A673 (cell line): ENCODE results near the gene CMTM4. TPM values are rescaled to one million over a fixed set of nuclear protein-coding genes. Genes with fewer than 3 reads are reported as not detected.
"Not testable (repeated sequence)": the region's sequence is repeated elsewhere in the genome, so short reads cannot be mapped to it uniquely, and the experiment has no call there.

Experiments used
- BruUV-seq: library from RNA; stranded (reverse); fragments of 400-500 nt; replicated peaks from 2 replicates; lab custom pipeline; 2021; lab: Mats Ljungman, UMichigan
- CTCF ChIA-PET: fragments of 300-600 bp; sonication (Branson Sonifier 250); formaldehyde crosslinking; loops from one replicate; lab custom pipeline; 2022; ENCODE audit warnings: antibody characterized with exemption; lab: Charles Lee
- POLR2A ChIA-PET: fragments of 300-600 bp; sonication (Branson Sonifier 250); formaldehyde crosslinking; loops from one replicate; lab custom pipeline; 2022; ENCODE audit warnings: antibody characterized with exemption; ENCODE audit not compliant: low non-redundant PET; lab: Charles Lee
- DNase-seq: peaks from one replicate; pipeline ENCODE4 v3.0.0-alpha.2; 2015; ENCODE audit warnings: low spot score
- H3K27ac ChIP-seq: fragments of 200-600 bp; sonication (generic); 2 replicates; pipeline ENCODE4 v1.5.1; 2016; ENCODE audit warnings: mixed run types, low read depth, mild to moderate bottlenecking, mixed read lengths, antibody characterized with exemption, low read length; ENCODE audit not compliant: poor library complexity, severe bottlenecking
- H3K27me3 ChIP-seq: fragments of 200-600 bp; sonication (generic); replicated peaks from 2 replicates; pipeline ENCODE4 v1.6.1; 2017; ENCODE audit warnings: mixed run types, low read depth, mild to moderate bottlenecking, mixed read lengths, antibody characterized with exemption, low read length; ENCODE audit not compliant: insufficient read depth, poor library complexity
- H3K36me3 ChIP-seq: fragments of 200-600 bp; sonication (generic); 2 replicates; pipeline ENCODE4 v1.6.1; 2016; ENCODE audit warnings: mixed run types, mild to moderate bottlenecking, mixed read lengths, antibody characterized with exemption, low read length; ENCODE audit not compliant: insufficient read depth, poor library complexity, severe bottlenecking
- H3K4me1 ChIP-seq: fragments of 200-600 bp; sonication (generic); 2 replicates; pipeline ENCODE4 v1.6.1; 2017; ENCODE audit warnings: mixed run types, mild to moderate bottlenecking, mixed read lengths, antibody characterized with exemption, low read length; ENCODE audit not compliant: insufficient read depth, poor library complexity, severe bottlenecking
- H3K4me3 ChIP-seq: fragments of 200-600 bp; sonication (generic); 2 replicates; pipeline ENCODE4 v1.5.1; 2016; ENCODE audit warnings: low read depth, mixed run types, mild to moderate bottlenecking, mixed read lengths, low read length; ENCODE audit not compliant: poor library complexity, severe bottlenecking
- H3K9me3 ChIP-seq: fragments of 200-600 bp; sonication (generic); 2 replicates; pipeline ENCODE4 v1.6.1; 2016; ENCODE audit warnings: mixed run types, low read depth, mild to moderate bottlenecking, mixed read lengths, antibody characterized with exemption, low read length; ENCODE audit not compliant: poor library complexity, severe bottlenecking
- EZH2 ChIP-seq: fragments of 200-600 bp; sonication (generic); IDR thresholded peaks from 2 replicates; pipeline ENCODE4 v1.6.1; 2017; ENCODE audit warnings: borderline replicate concordance, low read depth, mild to moderate bottlenecking, mixed read lengths, antibody characterized with exemption, low read length; ENCODE audit not compliant: poor library complexity, severe bottlenecking
- intact Hi-C: fragments of 100-400 bp; cut with micrococcal nuclease; formaldehyde crosslinking; loops from one replicate; pipeline ENCODE4 v1.10.0; 2022; ENCODE audit not compliant: unreplicated experiment
- total RNA-seq: library from RNA; stranded (reverse); gene quantifications from 2 replicates; pipeline ENCODE4 v1.2.3, GENCODE V29; 2021
- TF ChIP-seq, protein P1 (sequence below): fragments of 300-800, 200-600 bp; sonication (generic); conservative IDR thresholded peaks from 2 replicates; pipeline ENCODE4 v1.5.1; 2017; ENCODE audit warnings: low read depth, mild to moderate bottlenecking, antibody characterized with exemption, low read length, moderate library complexity, mixed read lengths

Gene CMTM4
- total RNA-seq, 1 experiment from 2014 or later, result 30.3 TPM

DNA sequence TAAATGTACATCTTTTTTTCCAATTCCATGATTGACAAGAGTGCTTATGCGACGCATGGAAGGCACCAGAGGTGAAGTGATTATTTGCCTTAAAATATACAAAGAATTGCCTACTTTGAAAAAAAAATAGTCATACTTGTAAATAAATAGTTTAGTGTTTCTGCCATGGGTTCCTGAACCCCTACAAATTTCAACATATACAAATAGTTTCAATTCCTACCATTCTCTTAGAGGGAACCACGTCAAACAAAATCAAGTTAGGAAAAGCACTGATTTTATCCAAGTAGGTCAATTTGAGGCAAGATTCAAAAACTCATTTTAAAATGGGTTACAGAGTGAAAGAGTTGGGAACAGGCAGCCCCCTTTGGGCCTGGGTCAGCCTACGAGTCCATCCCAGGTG lies 80.4 kb downstream of the CMTM4 start:
- no peak for DNase-seq
- no TSS peak for BruUV-seq
- intact Hi-C loops, result no loop called here
- CTCF ChIA-PET, result no interaction called here
- Histone ChIP-seq H3K9me3 (no peaks in the 10 kb centered on the region), H3K36me3 (peaks cover 24% of the 10 kb centered on the region), H3K4me3 (no peak overlapping the region), H3K27ac (no peak overlapping the region), H3K27me3 (no peaks in the 10 kb centered on the region), H3K4me1 (peaks cover 17% of the 10 kb centered on the region)
- POLR2A ChIA-PET, result no interaction called here
- TF ChIP-seq, protein P1, sequence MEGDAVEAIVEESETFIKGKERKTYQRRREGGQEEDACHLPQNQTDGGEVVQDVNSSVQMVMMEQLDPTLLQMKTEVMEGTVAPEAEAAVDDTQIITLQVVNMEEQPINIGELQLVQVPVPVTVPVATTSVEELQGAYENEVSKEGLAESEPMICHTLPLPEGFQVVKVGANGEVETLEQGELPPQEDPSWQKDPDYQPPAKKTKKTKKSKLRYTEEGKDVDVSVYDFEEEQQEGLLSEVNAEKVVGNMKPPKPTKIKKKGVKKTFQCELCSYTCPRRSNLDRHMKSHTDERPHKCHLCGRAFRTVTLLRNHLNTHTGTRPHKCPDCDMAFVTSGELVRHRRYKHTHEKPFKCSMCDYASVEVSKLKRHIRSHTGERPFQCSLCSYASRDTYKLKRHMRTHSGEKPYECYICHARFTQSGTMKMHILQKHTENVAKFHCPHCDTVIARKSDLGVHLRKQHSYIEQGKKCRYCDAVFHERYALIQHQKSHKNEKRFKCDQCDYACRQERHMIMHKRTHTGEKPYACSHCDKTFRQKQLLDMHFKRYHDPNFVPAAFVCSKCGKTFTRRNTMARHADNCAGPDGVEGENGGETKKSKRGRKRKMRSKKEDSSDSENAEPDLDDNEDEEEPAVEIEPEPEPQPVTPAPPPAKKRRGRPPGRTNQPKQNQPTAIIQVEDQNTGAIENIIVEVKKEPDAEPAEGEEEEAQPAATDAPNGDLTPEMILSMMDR, result no peak
- TF ChIP-seq EZH2, result no peak

DNA sequence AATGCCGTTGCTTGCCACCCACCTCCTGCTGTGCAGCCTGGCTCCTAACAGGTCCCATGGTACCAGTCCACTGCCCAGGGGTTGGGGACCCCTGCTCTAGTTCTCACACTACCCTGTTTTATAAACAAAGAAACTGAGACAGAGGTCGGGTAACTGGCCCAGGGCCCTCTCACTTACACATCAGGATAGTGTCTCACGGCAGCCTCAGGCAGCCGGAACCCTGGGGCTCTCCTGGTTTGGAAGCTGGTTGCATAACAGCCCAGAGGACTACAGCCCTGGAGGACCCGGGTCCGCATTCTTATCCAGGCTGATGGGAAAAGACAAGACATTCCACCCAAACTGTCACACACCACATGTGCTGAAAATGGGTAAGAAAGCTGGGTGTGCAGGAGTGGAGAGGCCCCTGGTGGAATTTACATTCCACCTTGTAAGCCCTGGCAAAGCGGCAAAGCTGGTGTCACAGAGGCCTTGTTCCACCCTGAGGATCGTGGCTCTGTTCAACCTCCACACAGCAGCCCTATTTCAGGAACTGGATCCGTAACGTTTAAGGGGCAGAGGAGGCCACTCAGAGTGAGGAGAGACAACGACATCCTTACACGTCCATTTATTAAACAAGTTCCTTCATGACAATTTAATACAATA lies 82.3 kb downstream of the CMTM4 start:
- no TSS peak for BruUV-seq
- no peaks in the 10 kb centered on the region for H3K9me3 ChIP-seq
- no peak overlapping the region for H3K4me3 ChIP-seq
- intact Hi-C loops, result no loop called here
- CTCF ChIA-PET, result no interaction called here
- H3K27ac ChIP-seq, result no peak overlapping the region
- POLR2A ChIA-PET, result no interaction called here
- TF ChIP-seq, protein P1, result no peak
- TF ChIP-seq EZH2, result no peak
- peaks cover 41% of the 10 kb centered on the region for H3K36me3 ChIP-seq
- no peak for DNase-seq
- H3K27me3 ChIP-seq, result no peaks in the 10 kb centered on the region
- H3K4me1 ChIP-seq, result peaks cover 5% of the 10 kb centered on the region

DNA sequence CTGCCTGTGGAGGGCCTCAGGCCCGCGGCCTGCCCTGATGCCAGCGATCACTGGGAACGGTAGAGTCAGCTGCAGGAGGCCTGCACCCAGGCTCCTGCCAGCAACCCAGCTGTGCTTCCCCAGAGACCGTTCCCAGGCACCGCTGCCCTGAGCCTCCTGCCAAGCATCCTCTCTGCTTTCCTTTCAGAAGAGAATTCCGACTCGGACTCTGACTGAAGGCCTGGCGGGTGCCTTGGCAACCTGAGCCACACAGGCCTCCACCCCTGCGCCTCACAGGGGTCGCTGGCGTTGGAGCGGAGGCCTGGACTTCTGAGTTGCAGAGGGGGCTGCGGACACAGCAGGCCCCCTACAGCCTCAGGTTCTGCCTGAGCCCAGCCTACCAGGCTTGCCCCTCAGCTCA lies 84.1 kb downstream of the CMTM4 start:
- no peak overlapping the region for H3K4me3 ChIP-seq
- H3K9me3 ChIP-seq, result no peaks in the 10 kb centered on the region
- no TSS peak for BruUV-seq
- intact Hi-C loops, result no loop called here
- DNase-seq, result no peak
- ChIA-PET POLR2A (no interaction called here), CTCF (no interaction called here)
- no peaks in the 10 kb centered on the region for H3K4me1 ChIP-seq
- no peak overlapping the region for H3K27ac ChIP-seq
- H3K36me3 ChIP-seq, result peaks cover 48% of the 10 kb centered on the region
- TF ChIP-seq, protein P1, result no peak
- TF ChIP-seq EZH2, result no peak
- no peaks in the 10 kb centered on the region for H3K27me3 ChIP-seq

DNA sequence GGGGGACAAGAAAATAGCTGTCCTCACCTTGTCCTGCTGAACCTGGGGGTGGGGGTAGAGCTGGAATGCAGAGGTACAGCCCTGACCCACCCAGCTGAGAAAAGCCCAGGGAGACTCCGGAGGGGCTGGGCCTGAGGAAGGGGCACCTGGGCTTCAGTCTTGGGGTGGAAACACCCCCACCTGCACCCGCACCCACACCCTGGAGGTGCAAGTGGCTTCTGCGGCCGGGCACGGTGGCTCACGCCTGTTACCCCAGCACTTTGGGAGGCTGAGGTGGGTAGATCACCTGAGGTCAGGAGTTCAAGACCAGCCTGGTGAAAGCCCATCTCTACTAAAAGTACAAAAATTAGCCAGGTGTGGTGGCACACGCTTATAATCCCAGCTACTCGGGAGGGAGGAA lies 84.6 kb downstream of the CMTM4 start:
- intact Hi-C loops, BruUV-seq: not testable (repeated sequence)

More for the DNA sequence above, 84.6 kb downstream of the CMTM4 start:
- H3K27me3 ChIP-seq, DNase-seq, H3K9me3 ChIP-seq, H3K4me3 ChIP-seq, H3K27ac ChIP-seq, H3K4me1 ChIP-seq: not testable (repeated sequence)
- ChIA-PET POLR2A (interaction anchor here (0.7 kb wide), 1 partner anchor 35 kb away, joined by 5 read pairs; no protein-coding TSS in a partner anchor), CTCF (interaction anchor here (0.6 kb wide), 1 partner anchor 135 kb away, joined by 5 read pairs; no protein-coding TSS in a partner anchor)
- H3K36me3 ChIP-seq, result peaks cover 48% of the 10 kb centered on the region
